Astrocyte of the spinal cord (primary cell): ENCODE results near the gene ACOX3.

Experiments
- DNase-seq: peaks from one replicate; pipeline ENCODE4 v3.0.0; 2011; ENCODE audit warnings: low read depth, low spot score
- H3K4me3 ChIP-seq: 2 replicates; pipeline ENCODE4 v1.5.1; 2011; ENCODE audit warnings: low read depth, mild to moderate bottlenecking, low read length, moderate library complexity
- in situ Hi-C: cut with HindIII; loops from 2 replicates; pipeline ENCODE4 v1.10.0; 2017; ENCODE audit warnings: low sequenced_read_pairs
- TF ChIP-seq, protein P1 (sequence below): IDR thresholded peaks from 2 replicates; pipeline ENCODE4 v1.5.1; 2012; ENCODE audit warnings: low read depth, mild to moderate bottlenecking, low read length, inconsistent platforms

Gene ACOX3

DNA sequence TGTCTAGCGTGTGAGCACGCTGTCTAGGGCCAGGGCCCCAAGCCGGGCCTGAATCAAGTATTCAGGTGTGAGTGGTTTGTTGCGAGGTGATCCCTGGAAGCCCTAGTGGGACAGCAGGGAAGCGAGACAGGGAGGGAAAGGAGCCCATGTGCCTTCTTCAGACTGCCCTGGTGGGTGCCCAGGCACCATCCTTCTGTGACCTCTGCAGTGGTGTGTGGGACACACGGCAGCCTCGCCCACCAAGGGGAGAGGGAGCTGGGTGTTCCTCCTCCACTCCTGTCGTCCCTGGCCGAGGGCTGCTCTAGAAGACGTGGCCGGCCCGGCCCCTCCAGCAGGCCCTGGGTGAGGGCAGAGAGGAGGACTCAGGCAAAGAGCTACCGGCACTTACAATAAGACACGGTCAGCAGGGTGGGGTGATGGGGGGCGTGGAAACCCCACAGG is 123.6 kb downstream of the ACOX3 start:
- in situ Hi-C loops = no loop called here
- no peak overlapping the region for H3K4me3 ChIP-seq
- TF ChIP-seq, protein P1, sequence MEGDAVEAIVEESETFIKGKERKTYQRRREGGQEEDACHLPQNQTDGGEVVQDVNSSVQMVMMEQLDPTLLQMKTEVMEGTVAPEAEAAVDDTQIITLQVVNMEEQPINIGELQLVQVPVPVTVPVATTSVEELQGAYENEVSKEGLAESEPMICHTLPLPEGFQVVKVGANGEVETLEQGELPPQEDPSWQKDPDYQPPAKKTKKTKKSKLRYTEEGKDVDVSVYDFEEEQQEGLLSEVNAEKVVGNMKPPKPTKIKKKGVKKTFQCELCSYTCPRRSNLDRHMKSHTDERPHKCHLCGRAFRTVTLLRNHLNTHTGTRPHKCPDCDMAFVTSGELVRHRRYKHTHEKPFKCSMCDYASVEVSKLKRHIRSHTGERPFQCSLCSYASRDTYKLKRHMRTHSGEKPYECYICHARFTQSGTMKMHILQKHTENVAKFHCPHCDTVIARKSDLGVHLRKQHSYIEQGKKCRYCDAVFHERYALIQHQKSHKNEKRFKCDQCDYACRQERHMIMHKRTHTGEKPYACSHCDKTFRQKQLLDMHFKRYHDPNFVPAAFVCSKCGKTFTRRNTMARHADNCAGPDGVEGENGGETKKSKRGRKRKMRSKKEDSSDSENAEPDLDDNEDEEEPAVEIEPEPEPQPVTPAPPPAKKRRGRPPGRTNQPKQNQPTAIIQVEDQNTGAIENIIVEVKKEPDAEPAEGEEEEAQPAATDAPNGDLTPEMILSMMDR = no peak
- no peak for DNase-seq
